CD4-positive, alpha-beta memory T cell (primary cell): ENCODE measurements around the gene SLC4A9. TPM values are rescaled to one million over a fixed set of nuclear protein-coding genes. Genes with fewer than 3 reads are reported as not detected.

ENCODE experiments used
- CTCF ChIA-PET: fragments of 350-600 bp; sonication (Branson Sonifier 250); formaldehyde crosslinking; loops from one replicate; lab custom pipeline; 2021; ENCODE audit warnings: inconsistent platforms; ENCODE audit not compliant: partially characterized antibody; lab: Charles Lee
- POLR2A ChIA-PET: fragments of 350-600 bp; sonication (Branson Sonifier 250); formaldehyde crosslinking; loops from one replicate; lab custom pipeline; 2021; ENCODE audit not compliant: partially characterized antibody; lab: Charles Lee
- DNase-seq, 5 donors: peaks; one replicate each; pipeline versions ENCODE4 v3.0.0 to v3.0.0-alpha.2; 2020 to 2022; ENCODE audit warnings: mixed read lengths in 1 of 5
- H3K27ac ChIP-seq: one replicate; pipeline ENCODE4 v1.7.0; 2013; ENCODE audit warnings: low read depth, low read length
- H3K27me3 ChIP-seq: 2 replicates; pipeline ENCODE4 v1.7.0; 2013; ENCODE audit warnings: mild to moderate bottlenecking, low read length, moderate library complexity; ENCODE audit not compliant: insufficient read depth
- H3K36me3 ChIP-seq: 2 replicates; pipeline ENCODE4 v1.7.0; 2013; ENCODE audit warnings: mild to moderate bottlenecking, low read length, moderate library complexity; ENCODE audit not compliant: insufficient read depth
- H3K4me1 ChIP-seq: 2 replicates; pipeline ENCODE4 v1.7.0; 2013; ENCODE audit warnings: mild to moderate bottlenecking, low read length, moderate library complexity; ENCODE audit not compliant: insufficient read depth
- H3K4me3 ChIP-seq, 2 donors: one replicate each; pipeline ENCODE4 v1.7.0; 2013; ENCODE audit warnings: low read length in 2 of 2, mild to moderate bottlenecking in 1 of 2
- H3K9me3 ChIP-seq, 2 donors: one replicate each; pipeline ENCODE4 v1.7.0; 2013; ENCODE audit warnings: low read length in 2 of 2, control low read depth in 1 of 2; ENCODE audit not compliant: control insufficient read depth in 1 of 2
- H3K27ac Mint-ChIP-seq, 7 donors: one replicate each; pipeline ENCODE4 v1.8.0; 2020 to 2021; ENCODE audit warnings: mixed read lengths in 7 of 7, mild to moderate bottlenecking in 6 of 7, inconsistent platforms in 3 of 7, moderate library complexity in 3 of 7
- H3K27me3 Mint-ChIP-seq, 2 donors: one replicate each; pipeline ENCODE4 v1.8.0; 2020 to 2021; ENCODE audit warnings: mixed read lengths in 2 of 2
- H3K36me3 Mint-ChIP-seq, 2 donors: one replicate each; pipeline ENCODE4 v1.8.0; 2020 to 2021; ENCODE audit warnings: mixed read lengths in 2 of 2, inconsistent platforms in 1 of 2, mild to moderate bottlenecking in 1 of 2
- H3K4me1 Mint-ChIP-seq, 4 donors: one replicate each; pipeline ENCODE4 v1.8.0; 2020 to 2021; ENCODE audit warnings: mixed read lengths in 4 of 4, mild to moderate bottlenecking in 1 of 4
- H3K4me3 Mint-ChIP-seq, 8 donors: one replicate each; pipeline ENCODE4 v1.8.0; 2020 to 2021; ENCODE audit warnings: mixed read lengths in 8 of 8, mild to moderate bottlenecking in 7 of 8, moderate library complexity in 6 of 8, inconsistent platforms in 3 of 8
- H3K9me3 Mint-ChIP-seq, 8 donors: one replicate each; pipeline ENCODE4 v1.8.0; 2020 to 2021; ENCODE audit warnings: mixed read lengths in 8 of 8, mild to moderate bottlenecking in 5 of 8, inconsistent platforms in 3 of 8, moderate library complexity in 1 of 8
- intact Hi-C: fragments of 100-400 bp; cut with micrococcal nuclease; formaldehyde crosslinking; loops from one replicate; pipeline ENCODE4 v1.15.1; 2023
- polyA plus RNA-seq, 2 donors: library from polyadenylated mRNA; unstranded; fragments of 300-500 nt; fragmentation: Illumina TruSeq; gene quantifications; one replicate each; pipeline ENCODE4 v1.2.3, GENCODE V29; 2021
- total RNA-seq, 2 experiments: library from RNA; stranded (reverse); gene quantifications; one replicate each; pipeline ENCODE4 v1.2.3, GENCODE V29; 2021

The SLC4A9 gene
- total and polyA plus RNA-seq, 4 experiments from 2014 or later = not detected

GRCh38 chr5:140349244-140349643, 10.8 kb upstream of the SLC4A9 start:
- peaks cover 14 to 33% (median 18%) of the 10 kb centered on the region in 4 donors for H3K4me1 Mint-ChIP-seq
- Histone ChIP-seq H3K27ac (no peak overlapping the region), H3K36me3 (no peaks in the 10 kb centered on the region), H3K9me3 (no peaks in the 10 kb centered on the region), H3K27me3 (no peaks in the 10 kb centered on the region), H3K4me1 (peaks cover 22% of the 10 kb centered on the region), H3K4me3 (no peak overlapping the region)
- H3K27ac Mint-ChIP-seq = no peak overlapping the region
- POLR2A ChIA-PET = no interaction called here
- peak overlapping the region in 1 of 8 donors; percentile 8 for H3K4me3 Mint-ChIP-seq
- no peaks in the 10 kb centered on the region for H3K36me3 Mint-ChIP-seq
- H3K27me3 Mint-ChIP-seq = peaks cover 1 to 7% of the 10 kb centered on the region in 2 donors
- intact Hi-C loops = loop anchor here (5.0 kb wide), 1 partner anchor 47 kb away; the partner anchor contains the start of gene PFDN1
- CTCF ChIA-PET = interaction anchor here (0.6 to 16.4 kb wide), 8 partner anchors 9 to 304 kb away, joined by 3 to 518 read pairs (median 3); partner anchors contain the start of gene PFDN1
- no peak for DNase-seq
- peaks cover 0 to 2% (median 0%) of the 10 kb centered on the region in 8 donors for H3K9me3 Mint-ChIP-seq

DNA sequence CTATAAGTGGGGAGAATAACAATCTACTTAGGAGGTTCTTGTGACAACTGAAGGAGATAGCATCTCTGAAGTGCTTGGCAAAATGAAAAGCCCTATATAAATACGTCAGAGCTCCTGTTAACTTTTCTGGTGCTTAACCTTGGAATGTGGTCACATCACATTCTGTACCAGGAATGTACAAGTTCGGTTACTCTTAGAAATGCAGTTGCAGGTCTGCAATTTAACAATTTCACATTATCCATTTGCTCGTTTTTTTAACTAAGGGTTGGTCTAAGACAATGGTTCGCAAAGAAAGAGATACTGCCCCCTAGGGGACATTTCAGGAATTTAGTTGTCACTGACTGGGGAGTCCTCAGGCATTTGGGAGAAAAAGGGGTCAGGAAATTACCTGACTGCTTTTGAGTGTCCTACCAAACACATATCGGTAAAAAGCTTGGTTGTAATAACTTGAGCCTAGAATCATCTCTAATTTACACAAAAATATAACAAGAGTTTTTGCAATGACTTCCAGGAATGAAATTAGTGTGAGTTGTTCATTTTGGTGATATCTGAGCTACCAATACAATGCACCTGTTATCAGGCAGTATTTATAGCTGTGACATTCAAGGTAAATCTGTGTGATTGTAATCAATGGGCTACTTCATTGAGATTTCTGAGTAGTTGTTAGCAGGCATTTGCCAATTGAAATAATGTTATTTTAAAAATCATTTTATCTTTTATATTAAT, 8.2 kb upstream of the SLC4A9 start:
- H3K4me3 ChIP-seq = no peak overlapping the region
- Mint-ChIP-seq H3K4me3 (peak overlapping the region in 3 of 8 donors; percentile 25 to 53 (median 49)), H3K27me3 (peaks cover 1 to 5% of the 10 kb centered on the region in 2 donors), H3K4me1 (peaks cover 8 to 16% (median 11%) of the 10 kb centered on the region in 4 donors), H3K36me3 (no peaks in the 10 kb centered on the region), H3K27ac (peak overlapping the region in 2 of 7 donors; percentile 19 to 61), H3K9me3 (peaks cover 0 to 2% (median 0%) of the 10 kb centered on the region in 8 donors)
- H3K4me1 ChIP-seq = peaks cover 11% of the 10 kb centered on the region
- no peaks in the 10 kb centered on the region for H3K36me3 ChIP-seq
- no peaks in the 10 kb centered on the region for H3K9me3 ChIP-seq
- intact Hi-C loops = loop anchor here (1.0 to 10.0 kb wide), 3 partner anchors 107 to 177 kb away; partner anchors contain the start of gene CYSTM1
- ChIA-PET POLR2A (interaction anchor here (1.0 to 1.3 kb wide), 2 partner anchors 107 to 112 kb away, joined by 3 to 4 read pairs; no protein-coding TSS in a partner anchor), CTCF (interaction anchor here (0.7 to 16.4 kb wide), 39 partner anchors 9 to 371 kb away, joined by 3 to 518 read pairs (median 4); partner anchors contain the start of genes IK, NDUFA2, PFDN1 and ZMAT2)
- H3K27me3 ChIP-seq = no peaks in the 10 kb centered on the region
- H3K27ac ChIP-seq = no peak overlapping the region
- peak; percentile 70 to 81 (median 77) for DNase-seq

DNA sequence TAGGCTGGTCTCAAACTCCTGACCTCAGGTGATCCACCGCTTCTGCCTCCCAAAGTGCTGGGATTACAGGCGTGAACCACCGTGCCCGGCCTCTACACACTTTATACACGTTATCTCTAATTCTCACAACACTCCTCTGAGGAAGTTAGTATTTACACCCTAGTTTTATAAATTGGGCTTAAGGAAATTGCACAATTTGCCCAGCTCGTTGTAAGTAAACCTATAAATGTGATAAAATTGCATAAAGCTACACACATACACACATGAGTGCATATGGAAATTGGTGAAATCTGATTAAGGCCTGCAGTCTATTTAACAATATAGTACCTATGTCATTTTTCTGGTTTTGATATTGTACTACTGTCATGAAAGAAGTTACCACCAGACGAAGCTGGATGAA, 4.4 kb upstream of the SLC4A9 start:
- ChIA-PET CTCF (interaction anchor here (0.7 to 16.4 kb wide), 13 partner anchors 9 to 364 kb away, joined by 3 to 518 read pairs (median 4); partner anchors contain the start of genes HBEGF and PFDN1), POLR2A (no interaction called here)
- no peaks in the 10 kb centered on the region for H3K9me3 Mint-ChIP-seq
- H3K4me3 Mint-ChIP-seq = no peak overlapping the region
- intact Hi-C loops = loop anchor here (10.0 kb wide), 1 partner anchor 181 kb away; the partner anchor contains the start of gene CYSTM1
- H3K4me1 ChIP-seq = peaks cover 17% of the 10 kb centered on the region
- H3K27me3 ChIP-seq = no peaks in the 10 kb centered on the region
- no peak overlapping the region for H3K4me3 ChIP-seq
- no peaks in the 10 kb centered on the region for H3K36me3 Mint-ChIP-seq
- peaks cover 14 to 22% (median 16%) of the 10 kb centered on the region in 4 donors for H3K4me1 Mint-ChIP-seq
- no peak overlapping the region for H3K27ac ChIP-seq
- H3K36me3 ChIP-seq = no peaks in the 10 kb centered on the region
- peaks cover 1 to 6% of the 10 kb centered on the region in 2 donors for H3K27me3 Mint-ChIP-seq
- no peak overlapping the region for H3K27ac Mint-ChIP-seq
- no peak for DNase-seq
- H3K9me3 ChIP-seq = no peaks in the 10 kb centered on the region

DNA sequence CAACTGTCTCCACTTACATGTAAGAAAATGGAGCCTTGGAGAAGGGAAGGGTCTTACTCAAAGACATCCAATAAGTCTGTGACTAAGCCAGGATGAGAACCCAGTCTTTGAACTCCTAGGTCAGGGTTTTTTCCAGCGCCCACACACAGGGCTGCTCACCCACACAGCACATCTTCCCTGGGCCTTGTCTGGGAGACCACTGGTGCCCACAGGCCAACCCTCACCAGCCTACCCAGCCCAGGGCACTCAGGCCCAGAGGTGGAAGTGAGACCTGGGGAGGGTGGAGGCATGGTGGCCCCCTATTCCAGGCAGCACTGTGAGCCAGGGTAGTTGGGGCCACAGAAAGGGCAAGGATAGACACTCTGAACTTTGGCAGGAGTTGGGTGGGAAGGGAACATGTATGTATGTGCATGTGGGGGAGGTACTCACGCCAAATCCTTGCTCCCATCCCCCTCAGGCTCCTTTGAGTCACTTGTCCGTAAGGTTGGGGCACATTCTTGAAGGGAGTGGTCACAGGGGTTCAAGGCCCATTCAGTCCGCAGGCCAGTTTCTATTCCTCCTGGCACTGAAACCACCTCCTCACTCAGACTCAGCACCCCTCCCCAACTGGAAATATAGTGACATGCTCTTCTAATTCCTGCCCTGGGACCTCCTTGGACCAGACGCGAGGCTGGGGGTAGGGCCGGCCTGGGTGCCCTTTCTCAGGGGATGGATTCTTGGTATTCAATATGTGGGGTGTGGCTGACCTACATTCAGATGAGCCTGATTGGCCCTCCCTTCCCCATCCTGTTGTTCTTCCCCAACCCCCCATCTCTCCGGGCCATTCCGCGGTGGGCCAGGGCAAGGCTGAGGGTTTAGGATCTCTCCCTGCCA, 2.9 kb upstream of the SLC4A9 start:
- H3K36me3 Mint-ChIP-seq = no peaks in the 10 kb centered on the region
- peak overlapping the region; percentile 52 to 91 (median 84) for H3K4me3 Mint-ChIP-seq
- intact Hi-C loops = loop anchor here (1.0 to 10.0 kb wide), 2 partner anchors 113 to 182 kb away; partner anchors contain the start of gene CYSTM1
- peaks cover 9 to 17% (median 11%) of the 10 kb centered on the region in 4 donors for H3K4me1 Mint-ChIP-seq
- no peaks in the 10 kb centered on the region for H3K27me3 ChIP-seq
- H3K4me3 ChIP-seq = peak overlapping the region in 1 of 2 donors; percentile 46
- ChIA-PET POLR2A (no interaction called here), CTCF (interaction anchor here (1.4 to 16.4 kb wide), 3 partner anchors 11 to 111 kb away, joined by 4 to 518 read pairs (median 25); partner anchors contain the start of gene HBEGF)
- no peaks in the 10 kb centered on the region for H3K9me3 ChIP-seq
- peaks cover 13% of the 10 kb centered on the region for H3K4me1 ChIP-seq
- DNase-seq = no peak
- H3K9me3 Mint-ChIP-seq = no peaks in the 10 kb centered on the region
- peak overlapping the region in 4 of 7 donors; percentile 74 to 89 (median 82) for H3K27ac Mint-ChIP-seq
- H3K36me3 ChIP-seq = no peaks in the 10 kb centered on the region
- peaks cover 0 to 2% of the 10 kb centered on the region in 2 donors for H3K27me3 Mint-ChIP-seq
- no peak overlapping the region for H3K27ac ChIP-seq

- no peaks in the 10 kb centered on the region for H3K36me3 Mint-ChIP-seq
- peak; percentile 66 to 73 (median 72) for DNase-seq
- Histone ChIP-seq H3K4me1 (peaks cover 13% of the 10 kb centered on the region), H3K27ac (no peak overlapping the region), H3K9me3 (no peaks in the 10 kb centered on the region), H3K4me3 (peak overlapping the region in 1 of 2 donors; percentile 46), H3K27me3 (no peaks in the 10 kb centered on the region), H3K36me3 (no peaks in the 10 kb centered on the region)
- H3K27ac Mint-ChIP-seq = peak overlapping the region in 6 of 7 donors; percentile 68 to 93 (median 82)
- POLR2A ChIA-PET = no interaction called here
- H3K4me1 Mint-ChIP-seq = peaks cover 9 to 17% (median 11%) of the 10 kb centered on the region in 4 donors
- intact Hi-C loops = loop anchor here (1.0 to 10.0 kb wide), 2 partner anchors 113 to 183 kb away; partner anchors contain the start of gene CYSTM1
- peak overlapping the region; percentile 76 to 91 (median 84) for H3K4me3 Mint-ChIP-seq
- CTCF ChIA-PET = interaction anchor here (0.7 to 4.1 kb wide), 9 partner anchors 8 to 364 kb away, joined by 3 to 31 read pairs (median 8); partner anchors contain the start of genes HBEGF and PFDN1
- H3K27me3 Mint-ChIP-seq = peaks cover 0 to 2% of the 10 kb centered on the region in 2 donors
- no peaks in the 10 kb centered on the region for H3K9me3 Mint-ChIP-seq
Measured at GRCh38 chr5:140357726-140358093, 2.3 kb upstream of the SLC4A9 start.

GRCh38 chr5:140358738-140359310, 1.2 kb upstream of the SLC4A9 start:
- no peaks in the 10 kb centered on the region for H3K27me3 ChIP-seq
- Mint-ChIP-seq H3K27ac (peak overlapping the region in 3 of 7 donors; percentile 3 to 77 (median 74)), H3K4me1 (peaks cover 12 to 24% (median 15%) of the 10 kb centered on the region in 4 donors), H3K36me3 (no peaks in the 10 kb centered on the region), H3K27me3 (peaks cover 2% of the 10 kb centered on the region in 2 donors), H3K4me3 (peak overlapping the region in 1 of 8 donors; percentile 6), H3K9me3 (no peaks in the 10 kb centered on the region)
- no peak for DNase-seq
- POLR2A ChIA-PET = no interaction called here
- CTCF ChIA-PET = interaction anchor here (0.6 to 4.1 kb wide), 25 partner anchors 7 to 367 kb away, joined by 3 to 31 read pairs (median 4); partner anchors contain the start of genes HBEGF and PFDN1
- no peak overlapping the region for H3K4me3 ChIP-seq
- intact Hi-C loops = loop anchor here (10.0 kb wide), 1 partner anchor 184 kb away; the partner anchor contains the start of gene CYSTM1
- H3K9me3 ChIP-seq = no peaks in the 10 kb centered on the region
- H3K4me1 ChIP-seq = peaks cover 22% of the 10 kb centered on the region
- no peak overlapping the region for H3K27ac ChIP-seq
- no peaks in the 10 kb centered on the region for H3K36me3 ChIP-seq
